ENCODE results near the gene ATP12A. TPM values are rescaled to one million over a fixed set of nuclear protein-coding genes. Genes with fewer than 3 reads are reported as not detected.
"Not testable (repeated sequence)": the region's sequence is repeated elsewhere in the genome, so short reads cannot be mapped to it uniquely, and the experiment has no call there.

Gene ATP12A
- total RNA-seq, 1 experiment from 2014 or later: 0.48 TPM

DNA sequence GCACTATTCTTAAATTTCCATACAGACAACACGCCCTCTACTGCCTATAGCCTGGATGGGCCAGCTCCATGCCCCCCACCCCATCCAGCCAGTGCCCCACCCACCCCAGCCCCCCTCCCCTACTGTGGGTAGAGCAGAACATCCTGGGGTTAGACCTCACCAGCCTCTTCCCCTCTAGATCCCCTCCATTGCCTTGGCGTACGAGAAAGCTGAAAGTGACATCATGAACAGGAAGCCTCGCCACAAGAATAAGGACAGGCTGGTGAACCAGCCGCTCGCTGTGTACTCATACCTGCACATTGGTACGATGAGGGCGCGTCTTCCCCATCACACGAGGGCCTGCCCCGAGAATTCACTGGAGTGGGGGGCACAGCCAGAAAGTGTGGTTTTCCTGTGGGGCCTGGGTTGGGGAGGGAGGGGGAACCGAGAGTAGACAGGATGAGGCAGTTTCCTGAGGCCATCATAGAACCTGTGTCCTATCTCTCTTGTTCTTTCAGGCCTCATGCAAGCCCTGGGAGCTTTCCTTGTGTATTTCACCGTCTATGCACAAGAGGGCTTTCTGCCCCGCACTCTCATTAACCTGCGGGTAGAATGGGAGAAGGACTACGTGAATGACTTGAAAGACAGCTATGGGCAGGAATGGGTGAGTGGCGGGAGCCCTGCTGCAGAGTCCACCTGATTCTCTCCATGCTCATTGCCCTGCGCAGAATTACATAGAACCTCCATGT lies 29.1 kb downstream of the ATP12A start:
- DNase-seq (ENCODE audit: low read depth, low spot score): no peak
- in situ Hi-C loops (cut with HindIII; ENCODE audit: low pct_unique_long_range_greater_than_20kb, low sequenced_read_pairs): no loop called here

DNA sequence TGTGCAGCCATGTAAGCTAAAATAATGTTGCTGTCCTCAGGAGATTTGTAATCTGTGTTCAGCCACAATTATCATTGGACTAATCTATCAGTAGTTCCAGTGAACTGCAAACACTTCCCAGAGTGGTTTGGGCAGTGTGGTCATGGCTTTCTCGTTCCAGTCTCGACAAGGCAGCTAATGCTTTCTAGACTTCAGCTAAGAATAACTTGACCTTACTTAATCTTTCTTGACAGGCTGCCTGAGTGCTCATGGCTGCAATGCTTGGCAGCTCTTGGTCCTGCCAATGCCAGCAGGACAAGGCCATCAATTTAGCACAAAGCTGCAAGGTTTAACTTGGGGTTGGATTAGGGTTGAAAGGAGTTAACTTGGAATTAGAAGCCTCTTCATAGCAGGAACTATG lies 32.8 kb downstream of the ATP12A start:
- in situ Hi-C loops (cut with HindIII; ENCODE audit: low pct_unique_long_range_greater_than_20kb, low sequenced_read_pairs): no loop called here
- no peak for DNase-seq (ENCODE audit: low read depth, low spot score)

DNA sequence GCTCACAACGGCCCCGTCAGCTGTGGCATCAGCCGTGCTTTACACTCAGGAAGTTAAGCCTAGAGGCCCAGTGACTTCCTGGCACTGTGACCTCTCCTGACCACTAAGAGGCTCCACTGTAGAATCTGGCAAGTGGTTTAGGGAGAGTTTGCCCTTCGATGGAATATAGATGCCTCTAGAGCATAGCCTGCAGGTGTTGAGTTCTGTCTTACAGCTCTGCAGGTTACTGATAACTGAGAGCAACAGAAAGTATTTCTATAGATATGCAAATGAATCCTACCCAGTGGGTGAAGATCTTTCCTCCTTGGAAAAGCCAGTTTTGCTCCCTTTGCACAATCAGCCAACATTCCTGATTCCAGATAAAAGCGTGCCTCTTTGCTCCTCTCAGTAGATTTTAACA lies 35.8 kb downstream of the ATP12A start:
- peak; percentile 23 for DNase-seq (ENCODE audit: low read depth, low spot score)
- in situ Hi-C loops (cut with HindIII; ENCODE audit: low pct_unique_long_range_greater_than_20kb, low sequenced_read_pairs): no loop called here

DNA sequence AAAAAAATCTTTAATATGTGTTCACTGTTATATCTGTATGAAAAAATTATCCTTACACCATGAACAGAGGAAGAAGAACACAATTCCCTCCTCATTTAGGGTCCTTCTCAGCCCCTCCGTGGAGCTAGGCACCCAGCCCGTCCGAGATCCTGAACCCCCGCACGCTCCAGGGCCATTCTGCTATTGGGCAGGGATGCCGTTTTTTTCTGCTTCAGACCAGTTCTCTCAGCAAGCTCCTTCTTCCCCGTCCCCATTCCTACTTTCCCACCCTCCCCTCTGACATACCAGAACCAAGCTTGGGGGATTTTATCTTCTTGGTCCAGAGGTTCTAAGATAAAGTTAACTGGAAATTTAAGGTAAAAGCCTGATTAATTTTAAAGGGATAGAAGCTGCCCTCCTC lies 36.2 kb downstream of the ATP12A start:
- in situ Hi-C loops (cut with HindIII; ENCODE audit: low pct_unique_long_range_greater_than_20kb, low sequenced_read_pairs): no loop called here
- DNase-seq (ENCODE audit: low read depth, low spot score): no peak

DNA sequence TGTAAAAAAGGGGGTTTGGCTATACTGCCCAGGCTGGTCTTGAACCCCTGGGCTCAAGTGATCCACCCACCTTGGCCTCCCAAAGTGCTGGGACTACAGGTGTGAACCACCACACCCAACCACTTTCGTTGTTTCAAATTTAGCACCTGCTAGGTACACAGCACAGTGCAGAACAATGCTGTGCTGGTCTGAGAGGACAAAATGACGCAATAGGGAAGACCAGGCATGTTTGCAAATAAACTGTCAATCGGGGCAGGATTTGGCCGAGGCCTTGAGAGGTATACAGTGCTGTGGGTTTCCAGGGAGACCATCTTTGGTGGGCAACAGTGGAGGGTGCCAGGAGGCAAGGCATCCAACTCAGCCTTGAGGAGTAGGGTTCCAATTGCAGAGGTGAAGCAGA lies 37.0 kb downstream of the ATP12A start:
- in situ Hi-C loops (cut with HindIII; ENCODE audit: low pct_unique_long_range_greater_than_20kb, low sequenced_read_pairs): no loop called here
- DNase-seq (ENCODE audit: low read depth, low spot score): no peak

DNA sequence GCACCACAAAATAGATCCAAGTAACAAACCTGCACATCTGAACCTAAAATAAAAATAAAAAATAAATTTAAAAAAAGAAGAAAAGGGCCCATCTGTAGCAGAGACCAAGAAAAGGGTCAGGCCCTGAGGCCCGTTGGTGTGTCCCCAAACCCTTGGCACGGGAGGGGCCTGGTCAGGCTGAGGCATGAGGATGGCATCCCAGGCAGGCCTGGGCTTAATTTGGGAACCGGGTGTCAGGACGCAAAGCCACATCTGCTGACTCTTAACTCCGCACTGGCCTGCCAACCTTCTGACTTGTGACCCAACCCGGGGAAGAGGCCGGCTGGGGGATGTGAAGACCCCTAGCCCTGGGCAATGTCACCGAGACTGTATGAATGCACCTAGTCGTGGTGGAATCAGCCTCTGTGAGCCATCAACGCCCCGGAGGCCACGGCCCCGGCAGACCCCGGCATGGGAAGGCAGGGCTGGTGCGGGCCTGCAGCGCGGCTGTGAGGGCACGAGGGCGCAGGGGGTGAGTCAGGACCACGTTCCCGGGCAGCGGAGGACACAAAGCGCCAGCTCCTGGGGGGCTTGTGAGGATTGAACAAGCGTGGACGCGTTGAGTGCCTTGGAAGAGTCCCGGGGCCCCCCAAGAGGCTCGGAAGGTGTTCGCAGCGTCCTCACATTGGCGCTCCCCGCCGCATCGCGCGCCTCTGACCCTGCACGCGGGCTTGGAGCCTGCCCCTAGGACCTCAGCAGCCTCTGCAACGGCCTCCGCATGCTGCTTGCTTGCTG lies 38.2 kb downstream of the ATP12A start:
- DNase-seq (ENCODE audit: low read depth, low spot score): no peak
- in situ Hi-C loops (cut with HindIII; ENCODE audit: low pct_unique_long_range_greater_than_20kb, low sequenced_read_pairs): no loop called here

DNA sequence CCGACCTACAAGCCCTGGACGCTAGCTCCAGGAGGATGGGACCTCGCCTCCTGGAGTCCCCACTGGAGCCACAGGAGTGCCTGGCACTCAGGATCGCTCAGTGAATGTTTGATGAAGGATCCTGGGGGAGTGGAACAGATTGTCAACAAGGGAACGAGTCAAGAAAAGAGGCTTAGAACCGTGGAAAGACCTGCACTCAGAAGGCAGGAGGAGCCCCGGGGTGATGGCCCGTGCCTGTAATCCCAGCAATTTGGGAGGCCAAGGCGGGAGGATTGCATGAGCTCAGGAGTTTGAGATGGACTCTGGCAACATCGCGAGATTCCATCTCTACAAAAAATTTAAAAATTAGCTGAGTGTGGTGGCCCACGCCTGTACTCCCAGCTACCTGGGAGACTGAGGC lies 38.9 kb downstream of the ATP12A start:
- no peak for DNase-seq (ENCODE audit: low read depth, low spot score)
- in situ Hi-C loops (cut with HindIII; ENCODE audit: low pct_unique_long_range_greater_than_20kb, low sequenced_read_pairs): no loop called here

DNA sequence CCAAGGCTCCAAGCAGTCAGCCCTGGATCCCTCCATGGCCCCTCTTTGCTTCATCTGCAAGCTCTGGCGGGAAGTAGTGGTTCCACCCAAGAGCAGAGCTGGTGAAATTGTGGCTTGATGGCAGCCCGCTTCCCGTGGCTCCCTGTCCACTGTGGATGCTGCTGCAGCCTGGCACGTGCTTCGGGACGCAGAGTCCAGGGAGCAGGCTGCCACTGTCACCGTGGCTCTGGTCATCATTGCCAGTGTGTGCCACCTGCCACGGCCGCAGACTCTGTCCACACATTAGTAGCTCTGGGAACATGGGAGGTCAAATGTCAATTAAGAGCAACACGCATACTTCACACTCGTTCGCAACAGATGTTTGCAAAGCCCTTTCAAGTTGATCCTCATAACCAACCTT lies 43.0 kb downstream of the ATP12A start:
- no peak for DNase-seq (ENCODE audit: low read depth, low spot score)
- in situ Hi-C loops (cut with HindIII; ENCODE audit: low pct_unique_long_range_greater_than_20kb, low sequenced_read_pairs): no loop called here

DNA sequence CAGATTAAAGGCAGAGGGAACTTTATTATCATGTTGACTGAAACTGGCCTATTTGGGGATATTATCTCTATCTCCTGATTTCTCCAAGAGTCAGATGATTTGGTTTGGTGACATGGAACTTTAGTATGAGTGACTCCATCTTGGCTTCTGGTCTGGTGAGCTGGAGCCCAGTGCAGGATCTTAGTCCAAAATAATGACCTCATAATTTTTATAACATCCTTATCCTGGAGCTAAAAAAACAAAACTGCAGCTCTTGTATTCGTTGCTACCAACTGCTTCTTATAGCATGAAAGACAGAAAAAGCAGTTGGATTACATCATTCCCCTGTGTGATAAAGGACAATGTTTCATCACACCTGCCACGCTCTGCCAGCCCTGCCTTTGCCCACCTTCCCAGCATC lies 44.5 kb downstream of the ATP12A start:
- in situ Hi-C loops (cut with HindIII; ENCODE audit: low pct_unique_long_range_greater_than_20kb, low sequenced_read_pairs): no loop called here
- no peak for DNase-seq (ENCODE audit: low read depth, low spot score)

DNA sequence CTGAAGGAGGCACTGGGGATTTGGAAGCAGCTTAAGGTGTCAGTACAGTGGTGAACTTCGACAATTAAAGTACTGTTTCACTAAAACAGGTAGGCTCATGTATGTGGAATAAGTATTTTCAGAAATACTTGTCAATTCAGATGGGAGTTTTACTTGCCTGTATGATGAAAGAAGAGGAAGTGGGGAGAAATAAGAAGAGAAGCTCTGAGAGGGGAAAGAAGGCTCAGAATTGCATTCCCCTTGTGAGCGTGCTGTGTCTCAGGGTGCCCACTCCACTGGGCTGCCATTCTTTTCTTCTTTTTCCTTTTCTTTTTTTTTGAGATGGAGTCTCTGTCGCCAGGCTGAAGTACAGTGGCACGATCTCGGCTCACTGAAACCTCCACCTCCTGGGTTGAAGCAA lies 45.2 kb downstream of the ATP12A start:
- in situ Hi-C loops (cut with HindIII; ENCODE audit: low pct_unique_long_range_greater_than_20kb, low sequenced_read_pairs): no loop called here
- DNase-seq (ENCODE audit: low read depth, low spot score): no peak

DNA sequence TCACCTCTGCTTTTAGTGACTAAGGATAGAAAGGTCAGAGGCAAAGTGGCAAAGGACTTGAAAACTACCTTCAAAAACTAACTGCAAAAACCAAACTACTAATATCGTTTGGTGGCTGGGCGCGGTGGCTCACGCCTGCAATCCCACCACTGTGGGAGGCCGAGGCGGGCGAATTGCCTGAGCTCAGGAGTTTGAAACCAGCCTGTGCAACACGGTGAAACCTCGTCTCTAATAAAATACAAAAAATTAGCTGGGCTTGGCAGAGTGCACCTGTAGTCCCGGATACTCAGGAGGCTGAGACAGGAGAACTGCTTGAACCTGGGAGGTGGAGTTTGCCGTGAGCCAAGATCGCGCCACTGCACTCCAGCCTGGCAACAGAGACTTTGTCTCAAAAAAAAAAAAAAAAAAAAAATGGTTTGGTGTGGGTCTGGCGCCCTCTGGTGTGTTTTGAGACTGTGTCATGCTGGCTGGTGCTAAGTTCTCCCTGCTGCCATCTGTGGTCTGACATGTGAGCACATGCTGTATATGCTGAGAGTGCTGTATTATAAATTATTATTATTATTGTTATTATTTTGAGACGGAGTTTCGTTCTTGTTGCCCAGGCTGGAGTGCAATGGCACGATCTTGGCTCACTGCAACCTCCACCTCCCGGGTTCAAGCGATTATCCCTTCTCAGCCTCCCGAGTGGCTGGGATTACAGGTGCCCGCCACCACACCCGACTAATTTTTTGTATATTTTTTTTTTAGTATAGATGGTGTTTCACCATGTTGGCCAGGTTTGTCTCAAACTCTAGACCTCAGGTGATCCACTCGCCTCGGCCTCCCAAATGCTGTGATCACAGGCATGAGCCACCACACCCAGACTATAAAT lies 47.8 kb downstream of the ATP12A start:
- in situ Hi-C loops (cut with HindIII; ENCODE audit: low pct_unique_long_range_greater_than_20kb, low sequenced_read_pairs): no loop called here
- DNase-seq (ENCODE audit: low read depth, low spot score): peak; percentile 91

DNA sequence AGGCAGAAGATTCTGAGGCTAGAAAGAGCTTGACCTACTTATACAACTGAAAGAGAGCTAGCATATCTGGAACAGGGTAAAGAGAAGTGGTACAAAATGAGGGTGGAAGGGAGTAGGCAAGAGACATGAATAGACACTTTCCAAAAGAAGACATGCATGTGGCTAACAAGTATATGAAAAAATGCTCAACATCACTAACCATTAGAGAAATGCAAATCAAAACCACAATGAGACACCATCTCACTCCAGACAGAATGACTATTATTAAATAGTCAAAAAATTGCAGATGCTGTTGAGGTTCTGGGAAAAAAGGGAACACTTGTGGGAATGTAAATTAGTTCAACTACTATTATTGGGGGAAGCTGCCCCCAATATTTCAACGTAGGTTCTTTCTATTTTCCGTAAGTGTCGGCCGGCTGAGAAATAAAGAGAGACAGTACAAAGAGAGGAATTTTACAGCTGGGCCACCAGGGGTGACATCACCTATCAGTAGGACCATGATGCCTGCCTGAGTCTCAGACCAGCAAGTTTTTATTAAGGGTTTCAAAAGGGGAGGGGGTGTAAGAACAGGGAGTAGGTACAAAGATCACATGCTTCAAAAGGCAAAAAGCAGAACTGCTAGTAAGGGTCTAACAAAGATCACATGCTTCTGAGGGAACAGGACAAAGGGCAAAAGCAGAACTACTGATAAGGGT lies 50.8 kb downstream of the ATP12A start:
- in situ Hi-C loops (cut with HindIII; ENCODE audit: low pct_unique_long_range_greater_than_20kb, low sequenced_read_pairs); DNase-seq (ENCODE audit: low read depth, low spot score): not testable (repeated sequence)

DNA sequence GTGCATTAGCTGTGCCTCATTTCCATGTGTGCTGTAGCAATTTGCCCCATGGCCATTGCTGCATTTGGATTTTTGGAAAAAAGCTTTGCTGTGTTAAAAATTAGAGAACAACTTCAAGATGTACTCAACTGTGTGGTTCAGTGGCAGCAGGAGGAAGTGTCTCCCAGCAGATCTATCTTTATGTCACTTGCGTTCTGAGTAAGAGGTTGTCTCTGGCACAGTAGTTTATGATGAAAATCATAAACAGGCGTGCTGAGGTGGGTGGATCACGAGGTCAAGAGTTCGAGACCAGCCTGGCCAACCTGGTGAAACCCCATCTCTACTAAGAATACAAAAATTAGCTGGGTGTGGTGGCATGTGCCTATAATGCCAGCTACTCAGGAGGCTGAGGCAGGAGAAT lies 54.7 kb downstream of the ATP12A start:
- DNase-seq (ENCODE audit: low read depth, low spot score): no peak
- in situ Hi-C loops (cut with HindIII; ENCODE audit: low pct_unique_long_range_greater_than_20kb, low sequenced_read_pairs): no loop called here

DNA sequence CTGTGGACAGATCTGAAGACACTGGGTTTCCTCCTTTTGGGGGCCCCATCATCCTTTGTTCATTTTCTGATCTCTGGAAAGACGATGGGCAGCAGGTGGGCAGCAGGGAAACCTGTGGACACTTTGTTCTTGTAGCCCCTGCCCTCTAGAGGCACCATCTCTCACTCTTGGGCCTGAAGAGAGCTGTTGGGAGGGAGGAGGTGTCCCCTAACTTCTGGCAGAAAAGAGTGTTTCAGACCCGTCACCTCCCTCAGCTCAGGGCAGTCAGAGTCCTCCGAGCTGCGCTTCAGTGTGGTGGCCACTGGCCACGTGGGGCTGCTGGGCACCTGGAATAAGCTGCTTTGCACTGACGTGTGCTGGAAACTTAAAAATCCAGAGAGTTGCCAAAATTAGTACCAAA lies 56.8 kb downstream of the ATP12A start:
- in situ Hi-C loops (cut with HindIII; ENCODE audit: low pct_unique_long_range_greater_than_20kb, low sequenced_read_pairs): no loop called here

DNA sequence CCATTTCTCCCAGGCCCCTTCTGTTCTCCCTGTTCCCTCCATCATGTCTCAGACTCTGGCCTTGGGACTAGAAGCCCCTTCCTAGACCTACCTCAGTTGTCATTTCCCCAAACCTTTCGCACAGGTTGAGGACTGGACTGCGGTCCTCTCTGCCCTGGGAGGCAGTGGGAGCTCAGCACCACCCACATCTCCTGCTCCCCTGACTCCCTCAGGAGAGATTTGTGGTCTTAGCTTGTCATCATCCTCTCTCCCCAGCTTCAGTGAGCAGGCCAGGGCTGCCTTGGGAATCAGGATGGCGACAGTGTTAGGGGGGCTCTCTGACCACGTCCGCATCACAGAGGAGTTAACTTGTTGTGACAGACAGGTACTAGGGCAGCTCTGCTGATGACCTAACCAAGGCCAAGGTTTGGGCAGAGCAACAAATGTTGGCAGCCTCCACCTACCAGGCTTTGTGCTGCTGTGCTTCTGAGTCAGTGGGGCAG lies 58.2 kb downstream of the ATP12A start:
- no peak for DNase-seq (ENCODE audit: low read depth, low spot score)
- in situ Hi-C loops (cut with HindIII; ENCODE audit: low pct_unique_long_range_greater_than_20kb, low sequenced_read_pairs): no loop called here

More for the DNA sequence above, 56.8 kb downstream of the ATP12A start:
- no peak for DNase-seq (ENCODE audit: low read depth, low spot score)

DNA sequence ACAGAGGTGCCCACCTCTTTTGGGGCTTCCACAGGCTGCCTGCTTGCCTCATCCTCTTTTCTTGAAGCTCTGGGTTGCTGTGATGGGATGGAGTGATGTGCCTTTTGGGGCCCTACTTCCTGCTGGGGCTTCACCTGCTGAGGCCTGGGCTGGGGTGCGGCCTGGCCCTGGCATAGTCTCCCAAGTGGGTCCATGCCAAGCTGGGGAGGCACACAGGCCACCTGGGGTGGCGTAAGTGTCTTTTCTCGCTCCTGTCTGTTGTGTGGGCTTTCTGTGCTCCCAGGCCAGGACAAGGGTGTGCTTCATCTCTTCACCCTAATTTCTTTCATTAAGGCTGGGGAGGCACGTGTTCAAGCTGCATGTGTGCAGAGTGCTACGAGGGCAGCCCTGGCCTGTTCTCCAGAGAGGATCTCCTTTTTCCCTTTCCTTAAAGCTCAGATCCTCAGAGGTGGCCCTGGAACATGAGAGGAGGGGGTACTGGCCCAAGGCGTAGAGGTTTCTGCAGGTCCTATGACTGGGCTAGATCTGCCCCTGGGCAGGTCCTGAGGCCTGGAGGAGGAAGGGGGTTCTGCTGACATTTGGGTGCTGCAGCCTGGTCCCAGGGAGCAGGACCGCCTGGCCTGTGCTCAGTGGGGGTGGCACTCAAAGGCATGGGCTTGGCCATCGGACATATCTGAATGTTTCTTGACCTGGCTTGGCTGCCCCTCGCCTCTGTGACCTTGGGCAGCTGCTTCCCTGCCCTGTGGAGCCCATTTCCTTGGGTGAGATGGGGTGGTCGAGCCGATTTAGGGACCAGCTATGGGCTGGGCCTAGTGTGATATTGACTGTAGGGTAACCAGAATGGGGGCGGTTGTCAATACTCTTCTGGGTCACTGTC lies 60.0 kb downstream of the ATP12A start:
- in situ Hi-C loops (cut with HindIII; ENCODE audit: low pct_unique_long_range_greater_than_20kb, low sequenced_read_pairs): no loop called here
- DNase-seq (ENCODE audit: low read depth, low spot score): no peak

All from SK-MEL-5 (cell line).